A549 (cell line): ENCODE data around the gene EFNA5.

Source experiments
- BCL3 ChIP-seq: fragments of >200 bp; sonication (Bioruptor Twin); formaldehyde crosslinking; IDR thresholded peaks from 3 replicates; pipeline ENCODE4 v1.6.1; 2016
- CBX8 ChIP-seq: fragments of 200-600 bp; sonication (generic); IDR thresholded peaks from 2 replicates; pipeline ENCODE4 v1.6.1; 2016
- CHD2 ChIP-seq: fragments of 150-350 bp; IDR thresholded peaks from 2 replicates; pipeline ENCODE4 v1.6.1; 2014; ENCODE audit warnings: low read length; ENCODE audit not compliant: partially characterized antibody
- CHD4 ChIP-seq: fragments of 200-600 bp; sonication (generic); IDR thresholded peaks from 2 replicates; pipeline ENCODE4 v1.6.1; 2016; ENCODE audit warnings: antibody characterized with exemption, mild to moderate bottlenecking, borderline replicate concordance
- CTCF ChIP-seq: fragments of >200 bp; sonication (Bioruptor Twin); formaldehyde crosslinking; IDR thresholded peaks from 3 replicates; pipeline ENCODE4 v1.5.1; 2016
- EP300 ChIP-seq, 2 experiments: fragments of >200 bp; sonication (Bioruptor Twin); formaldehyde crosslinking; IDR thresholded peaks; 2 replicates in 1 of 2; 3 replicates in 1 of 2; pipeline ENCODE4 v1.6.1; 2016 to 2017
- JUNB ChIP-seq: fragments of >200 bp; sonication (Bioruptor Twin); formaldehyde crosslinking; IDR thresholded peaks from 2 replicates; pipeline ENCODE4 v1.6.1; 2016
- MYC ChIP-seq: IDR thresholded peaks from 2 replicates; pipeline ENCODE4 v1.6.1; 2012; ENCODE audit warnings: mild to moderate bottlenecking, inconsistent platforms, low read length, improper control_type of control experiment, borderline replicate concordance
- POLR2A ChIP-seq: IDR thresholded peaks from 2 replicates; pipeline ENCODE4 v1.6.1; 2012; ENCODE audit warnings: mild to moderate bottlenecking, low read length
- RAD21 ChIP-seq, 2 experiments: fragments of >200 bp in 1 of 2; sonication (Bioruptor Twin) in 1 of 2; formaldehyde crosslinking in 1 of 2; IDR thresholded peaks in 1 of 2; conservative IDR thresholded peaks in 1 of 2; 2 replicates in 1 of 2; 3 replicates in 1 of 2; pipeline ENCODE4 v1.6.1; 2012 to 2018; ENCODE audit warnings: inconsistent platforms in 1 of 2
- REST ChIP-seq: fragments of 200-600 bp; sonication (generic); IDR thresholded peaks from 2 replicates; pipeline ENCODE4 v1.6.1; 2016; ENCODE audit warnings: antibody characterized with exemption, mild to moderate bottlenecking, moderate library complexity
- RNF2 ChIP-seq: fragments of 200-600 bp; sonication (generic); IDR thresholded peaks from 2 replicates; pipeline ENCODE4 v1.6.1; 2016; ENCODE audit warnings: low read depth, mild to moderate bottlenecking, antibody characterized with exemption, moderate library complexity, borderline replicate concordance
- ZFP36 ChIP-seq: fragments of 450-650 bp; IDR thresholded peaks from 2 replicates; pipeline ENCODE4 v1.6.1; 2014; ENCODE audit warnings: borderline replicate concordance; ENCODE audit not compliant: partially characterized antibody
- TF ChIP-seq, protein P1 (sequence below): IDR thresholded peaks from 2 replicates; pipeline ENCODE4 v1.6.1; 2012

GRCh38 chr5:107598958-107599357 is 71.8 kb downstream of the EFNA5 start:
- no peak for TF ChIP-seq CTCF
- no peak for TF ChIP-seq EP300 (IDR thresholded peaks at IDR 0.05)
- no peak for TF ChIP-seq REST
- no peak for TF ChIP-seq RAD21 (conservative IDR thresholded peaks at IDR 0.05 in 1 of 2, IDR thresholded peaks at IDR 0.05 in 1 of 2)
- no peak for TF ChIP-seq CBX8
- TF ChIP-seq CHD4: no peak
- no peak for TF ChIP-seq JUNB
- no peak for TF ChIP-seq CHD2
- TF ChIP-seq POLR2A: no peak
- TF ChIP-seq ZFP36: no peak
- TF ChIP-seq MYC: no peak
- no peak for TF ChIP-seq RNF2
- TF ChIP-seq, protein P1, sequence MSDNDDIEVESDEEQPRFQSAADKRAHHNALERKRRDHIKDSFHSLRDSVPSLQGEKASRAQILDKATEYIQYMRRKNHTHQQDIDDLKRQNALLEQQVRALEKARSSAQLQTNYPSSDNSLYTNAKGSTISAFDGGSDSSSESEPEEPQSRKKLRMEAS: no peak
- TF ChIP-seq BCL3: no peak
